GM21526 (cell line): Measurements from ENCODE around the gene HIPK2.
"Not testable (repeated sequence)": the region's sequence is repeated elsewhere in the genome, so short reads cannot be mapped to it uniquely, and the experiment has no call there.

ENCODE experiments used
- ATAC-seq: cut with Tn5 transposase; IDR thresholded peaks from one replicate; pipeline ENCODE4 v1.9.1; 2021; ENCODE audit warnings: moderate library complexity; ENCODE audit not compliant: unreplicated experiment, low FRiP score

The HIPK2 gene

DNA sequence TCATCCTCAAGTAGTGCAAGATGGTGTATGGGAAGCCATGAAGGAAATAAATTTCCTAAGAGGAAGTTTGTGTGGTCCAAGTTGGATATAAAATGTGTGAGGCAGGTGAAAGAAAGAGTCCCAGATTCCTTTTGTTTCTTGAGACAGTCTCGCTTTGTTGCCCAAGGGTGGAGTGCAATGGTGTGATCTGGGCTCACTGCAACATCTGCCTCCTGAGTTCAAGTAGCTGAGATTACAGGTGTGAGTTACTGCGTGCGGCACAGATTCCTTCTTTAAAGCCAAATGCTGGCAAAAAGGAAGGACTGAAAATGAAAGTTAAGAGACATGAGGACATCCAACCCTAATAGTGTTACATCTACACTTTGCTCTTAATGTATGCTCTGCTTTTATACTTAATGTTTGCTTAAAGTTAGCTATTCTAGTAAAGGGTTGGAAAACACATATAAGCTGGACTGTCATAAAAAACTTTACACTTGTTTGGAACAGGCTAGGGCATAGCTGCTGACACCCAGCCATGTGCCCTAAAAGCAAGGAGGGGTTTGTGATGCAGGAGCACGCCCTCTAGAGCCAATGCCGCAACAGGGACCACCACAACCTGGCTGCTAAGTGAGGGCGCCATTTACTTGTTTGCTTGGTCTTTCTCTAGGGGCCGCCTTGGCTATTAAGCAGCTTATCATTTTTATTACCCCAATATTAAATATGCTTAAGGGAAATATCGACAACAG is 219.8 kb downstream of the HIPK2 start:
- ATAC-seq = no peak

DNA sequence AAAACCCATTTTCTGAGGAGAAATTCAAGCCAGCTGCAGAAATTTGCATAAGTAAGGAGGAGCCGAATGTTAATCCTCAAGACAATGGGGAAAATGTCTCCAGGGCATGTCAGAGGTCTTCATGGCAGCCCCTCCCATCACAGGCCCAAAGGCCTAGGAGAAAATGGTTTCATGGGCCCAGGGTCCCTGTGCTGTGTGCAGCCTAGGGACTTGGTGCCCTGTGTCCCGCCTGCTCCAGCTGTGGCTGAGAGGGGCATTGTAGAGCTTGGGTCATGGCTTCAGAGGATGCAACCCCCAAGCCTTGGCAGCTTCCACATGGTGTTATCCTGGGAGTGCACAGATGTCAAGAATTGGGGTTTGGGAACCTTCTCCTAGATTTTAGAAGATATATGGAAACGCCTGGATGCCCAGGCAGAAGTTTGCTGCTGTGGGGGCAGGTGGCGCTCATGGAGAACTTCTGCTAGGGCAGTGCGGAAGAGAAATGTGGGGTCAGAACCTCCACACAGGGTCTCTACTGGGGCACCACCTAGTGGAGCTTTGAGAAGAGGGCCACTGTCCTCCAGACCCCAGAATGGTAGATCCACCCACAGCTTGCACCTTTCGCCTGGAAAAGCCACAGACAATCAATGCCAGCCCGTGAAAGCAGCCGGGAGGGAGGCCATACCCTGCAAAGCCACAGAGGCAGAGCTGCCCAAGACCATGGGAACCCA is 223.7 kb downstream of the HIPK2 start:
- not testable (repeated sequence) for ATAC-seq

DNA sequence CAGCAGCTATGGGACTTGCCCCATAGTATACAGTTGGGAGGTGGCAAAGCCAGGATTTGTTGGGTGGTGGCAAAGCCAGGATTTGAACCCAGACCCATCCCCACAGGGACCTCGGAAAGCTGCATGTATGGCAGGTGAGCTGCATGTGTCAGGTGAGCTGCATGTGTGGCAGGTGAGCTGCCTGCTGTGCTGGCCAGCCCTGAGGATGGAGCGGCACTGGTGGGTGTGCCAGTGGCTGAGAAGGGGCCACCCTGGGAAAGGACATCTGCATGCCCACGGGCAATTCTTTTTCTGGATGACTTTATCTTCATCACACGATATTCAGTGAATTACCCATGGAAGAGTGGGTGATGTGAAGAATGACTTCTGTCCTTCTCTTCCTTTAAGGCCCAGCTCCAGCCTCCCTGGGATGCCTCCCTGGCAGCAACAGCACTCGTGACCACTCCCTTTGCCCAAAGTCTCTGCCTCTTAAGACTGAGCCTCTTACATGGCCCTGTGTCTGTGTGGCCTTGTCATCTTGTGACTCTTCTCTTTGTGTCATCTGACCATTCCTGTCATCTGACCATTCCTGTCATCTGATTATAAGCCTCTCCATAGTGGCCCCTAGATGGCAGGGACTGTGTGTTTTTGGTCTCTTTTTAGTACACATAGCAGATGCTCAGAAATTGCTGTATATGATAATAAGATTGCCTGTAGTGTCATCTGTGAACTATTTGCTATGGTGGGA is 229.3 kb downstream of the HIPK2 start:
- ATAC-seq = no peak

DNA sequence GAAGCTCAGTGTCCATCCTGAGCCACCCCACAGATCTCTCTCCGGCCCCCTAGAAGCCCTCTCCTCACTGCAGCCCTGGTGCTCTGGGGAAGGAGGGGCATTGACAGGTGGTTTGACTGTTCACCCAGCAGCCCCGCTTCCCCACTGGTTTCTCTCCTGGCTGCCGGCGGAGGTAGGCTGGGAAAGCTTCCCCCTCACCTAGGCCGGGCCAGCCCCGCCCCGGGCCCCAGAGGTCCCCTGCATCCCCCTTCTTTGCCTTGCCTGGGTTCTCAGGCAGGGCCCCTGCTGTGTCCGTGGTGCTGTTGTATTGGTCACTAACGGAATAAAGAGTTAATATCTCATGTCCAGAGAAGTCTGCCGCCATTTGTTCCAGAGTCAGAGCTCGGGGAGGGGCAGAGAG is 233.2 kb downstream of the HIPK2 start:
- ATAC-seq = no peak

DNA sequence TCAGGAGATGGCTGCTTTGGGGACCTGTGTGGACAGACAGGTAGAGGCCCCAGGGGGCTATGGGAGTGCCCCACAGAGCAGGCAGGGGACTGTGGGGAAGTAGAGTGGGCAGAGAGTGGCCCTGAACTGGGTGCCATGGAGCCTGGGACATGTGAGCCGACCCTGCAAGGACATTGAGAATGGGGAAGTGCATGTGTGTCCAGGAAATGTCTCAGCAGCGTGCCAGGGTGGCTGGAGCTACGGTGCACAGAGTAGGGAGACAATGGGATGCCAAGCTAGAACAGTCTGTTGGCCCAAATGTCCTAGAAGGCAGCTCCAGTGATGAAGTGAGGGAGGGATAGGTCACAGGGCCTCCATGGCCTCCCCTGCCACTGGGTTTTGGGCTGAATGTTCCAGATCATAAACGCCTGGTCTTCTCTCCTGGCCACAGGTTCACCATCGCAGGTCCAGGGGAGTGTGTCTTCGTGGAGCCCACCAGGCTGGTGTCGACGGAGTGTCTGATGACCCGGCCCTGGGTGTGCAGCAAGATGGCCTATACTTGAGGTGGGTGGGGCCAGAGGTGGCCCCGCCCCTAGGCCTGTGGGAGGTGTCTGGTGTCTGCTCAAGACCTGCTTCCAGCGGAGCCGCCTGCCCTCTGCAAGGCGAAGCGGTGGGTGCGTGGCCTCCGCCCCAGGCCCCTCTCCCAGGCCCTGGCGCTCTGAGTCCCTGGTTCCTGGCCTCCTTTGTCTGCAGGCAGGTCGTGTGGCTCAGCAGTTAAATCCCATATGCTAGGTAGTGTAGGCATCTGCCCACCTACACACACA is 233.8 kb downstream of the HIPK2 start:
- ATAC-seq = no peak

DNA sequence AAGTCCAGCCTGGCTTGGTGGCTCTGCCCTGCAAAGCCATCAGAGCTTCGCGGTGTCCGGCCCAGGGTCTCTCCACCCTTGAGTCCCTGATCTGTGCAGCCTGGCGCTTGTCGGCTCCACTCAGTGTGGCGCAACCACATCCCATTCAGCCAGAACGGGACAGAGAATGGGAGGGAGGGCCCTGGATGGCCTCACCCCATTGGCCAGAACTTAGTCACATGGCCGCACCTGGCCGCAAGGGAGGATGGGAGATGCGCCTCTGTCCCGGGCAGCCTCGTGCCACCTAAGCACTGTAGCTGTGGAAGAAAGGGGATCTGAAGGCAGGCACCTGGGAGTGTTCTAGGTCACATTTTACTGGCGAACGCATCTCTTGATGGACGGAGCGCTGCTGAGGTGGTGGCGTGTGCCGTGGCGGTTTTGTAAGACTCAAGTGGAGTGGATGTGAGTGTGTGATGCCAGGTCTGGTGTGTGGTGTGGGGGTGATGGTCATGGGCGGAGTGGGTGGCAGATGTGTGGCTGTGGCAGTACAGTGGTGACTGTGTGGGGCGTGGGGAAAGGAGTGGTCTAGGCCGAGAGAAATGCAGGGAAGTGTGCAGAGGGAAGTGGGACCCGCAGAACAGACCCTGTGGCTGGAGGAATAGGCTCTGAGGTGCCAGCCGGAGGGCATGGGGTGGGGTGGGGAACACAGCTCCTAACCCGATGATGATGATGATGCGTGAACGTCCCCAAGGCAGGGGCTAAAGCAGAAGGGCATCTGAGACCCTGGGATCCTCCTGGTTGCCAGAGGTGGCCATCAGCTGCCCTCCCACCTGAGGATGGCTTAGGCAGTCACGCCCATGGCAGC is 235.3 kb downstream of the HIPK2 start:
- no peak for ATAC-seq

DNA sequence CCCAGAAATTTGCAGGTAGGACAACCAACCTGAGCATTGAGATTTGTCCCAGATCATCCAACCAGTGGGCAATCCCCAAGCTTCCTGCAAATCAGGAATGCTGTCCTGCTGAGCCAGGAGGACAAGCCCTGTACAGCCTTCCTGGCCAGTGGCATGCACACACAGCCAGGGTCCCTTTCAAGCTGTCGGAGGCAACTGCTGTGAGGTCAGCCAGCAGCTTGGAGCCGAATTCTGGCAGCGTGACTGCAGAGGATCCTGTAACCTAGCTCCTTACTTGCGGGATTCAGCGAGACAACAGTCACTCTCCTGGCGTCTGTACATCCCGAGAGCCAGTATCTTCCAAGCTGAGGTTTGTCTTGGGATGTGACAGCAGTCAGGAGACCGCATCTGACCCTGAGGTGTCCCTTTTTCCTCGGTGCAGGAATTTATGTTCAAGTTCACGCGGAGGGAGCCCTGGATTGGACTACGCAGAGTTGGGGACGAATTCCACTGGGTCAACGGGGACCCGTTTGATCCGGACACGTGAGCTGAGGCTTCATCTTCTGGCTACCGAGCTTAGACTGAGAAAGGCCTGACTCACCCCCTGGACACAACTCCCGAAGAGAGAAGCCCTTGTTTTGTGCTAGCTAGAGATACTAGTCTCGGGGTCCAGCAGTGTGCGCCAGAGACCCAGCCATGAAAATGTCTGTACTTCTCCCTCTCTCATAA is 236.0 kb downstream of the HIPK2 start:
- ATAC-seq = no peak

DNA sequence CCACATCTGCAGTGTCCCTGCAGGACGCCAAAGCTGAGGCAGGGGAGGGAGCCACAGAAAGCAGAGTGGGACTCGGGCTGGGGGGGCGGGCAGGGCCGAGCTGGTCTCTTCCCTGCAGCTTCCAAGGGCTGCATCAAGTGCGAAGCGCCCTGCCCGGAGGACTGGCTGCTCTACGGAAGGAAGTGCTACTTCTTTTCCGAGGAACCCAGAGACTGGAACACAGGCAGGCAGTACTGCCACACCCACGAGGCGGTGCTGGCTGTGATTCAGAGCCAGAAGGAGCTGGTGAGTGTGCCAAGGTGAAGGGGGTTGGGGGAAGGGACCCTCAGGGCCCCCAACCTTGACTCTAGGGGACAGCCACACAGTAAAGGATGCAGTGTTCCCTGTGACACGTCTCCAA is 237.6 kb downstream of the HIPK2 start:
- ATAC-seq = no peak

- no peak for ATAC-seq
Observed at GRCh38 chr7:139538881-139539635, 238.7 kb downstream of the HIPK2 start.

DNA sequence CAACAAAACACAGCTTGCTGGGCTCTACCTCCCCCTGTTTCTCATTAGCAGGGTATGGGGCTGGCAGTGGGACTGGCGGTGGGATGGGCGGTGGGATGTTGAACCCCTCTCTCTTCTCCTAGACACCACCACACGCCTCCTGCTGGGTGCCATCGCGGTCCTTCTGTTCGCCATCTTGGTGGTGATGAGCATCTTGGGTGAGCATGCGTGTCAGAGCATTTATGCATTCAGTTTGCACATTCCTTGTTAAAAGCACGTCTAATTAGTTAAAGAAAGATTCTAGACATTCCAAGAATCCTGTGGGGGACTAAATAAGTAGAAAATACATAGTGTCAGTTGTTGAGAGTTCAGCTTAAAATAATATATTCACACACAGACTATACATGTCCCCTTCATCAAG is 241.6 kb downstream of the HIPK2 start:
- no peak for ATAC-seq

DNA sequence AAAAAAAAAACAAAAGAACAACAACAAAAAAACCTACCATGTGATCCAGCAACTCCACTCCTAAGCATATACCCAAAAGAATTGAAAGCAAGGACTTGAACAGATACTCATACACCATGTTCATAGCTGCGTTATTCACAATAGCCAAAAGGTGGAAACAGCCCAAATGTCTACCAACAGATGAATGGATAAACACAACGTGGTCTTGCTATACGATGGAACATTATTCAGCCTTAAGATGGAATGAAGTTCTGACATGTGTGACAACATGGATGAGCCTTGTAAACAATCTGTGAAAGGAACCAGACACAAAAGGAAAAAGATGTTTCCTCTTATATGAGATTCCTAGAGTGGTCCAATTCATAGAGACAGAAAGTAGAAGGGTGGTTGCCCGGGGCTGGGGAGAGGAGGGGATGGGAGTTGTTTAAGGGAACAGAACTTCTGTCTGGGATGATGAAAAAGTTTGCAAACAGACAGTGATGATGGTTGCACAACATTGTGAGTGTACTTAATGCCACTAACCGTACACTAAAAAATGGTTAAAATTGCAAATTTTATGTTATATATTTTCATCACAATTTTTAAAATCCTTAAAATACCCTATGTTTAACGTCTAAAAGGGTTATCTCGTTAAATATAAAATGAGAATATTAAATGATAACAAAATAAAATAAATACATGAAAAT is 242.7 kb downstream of the HIPK2 start:
- no peak for ATAC-seq

DNA sequence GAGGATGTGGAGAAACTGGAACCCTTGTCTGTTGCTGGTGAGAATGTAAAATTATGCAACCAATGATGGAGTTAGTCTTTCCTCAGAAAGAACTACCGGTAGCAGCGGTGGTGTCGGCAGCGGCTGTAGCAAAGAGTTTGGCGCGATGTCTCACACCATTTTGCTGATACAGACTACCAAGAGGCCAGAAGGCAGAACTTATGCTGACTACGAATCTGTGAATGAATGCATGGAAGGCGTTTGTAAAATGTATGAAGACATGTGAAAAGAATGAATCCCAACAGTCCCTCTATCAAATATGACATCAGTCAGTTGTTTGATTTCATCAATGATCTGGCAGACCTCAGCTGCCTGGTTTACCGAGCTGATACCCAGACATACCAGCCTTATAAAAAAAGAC is 243.7 kb downstream of the HIPK2 start:
- no peak for ATAC-seq

GRCh38 chr7:139532636-139533155 is 245.1 kb downstream of the HIPK2 start:
- no peak for ATAC-seq

- no peak for ATAC-seq
Observed at GRCh38 chr7:139531094-139531493, 246.7 kb downstream of the HIPK2 start.

DNA sequence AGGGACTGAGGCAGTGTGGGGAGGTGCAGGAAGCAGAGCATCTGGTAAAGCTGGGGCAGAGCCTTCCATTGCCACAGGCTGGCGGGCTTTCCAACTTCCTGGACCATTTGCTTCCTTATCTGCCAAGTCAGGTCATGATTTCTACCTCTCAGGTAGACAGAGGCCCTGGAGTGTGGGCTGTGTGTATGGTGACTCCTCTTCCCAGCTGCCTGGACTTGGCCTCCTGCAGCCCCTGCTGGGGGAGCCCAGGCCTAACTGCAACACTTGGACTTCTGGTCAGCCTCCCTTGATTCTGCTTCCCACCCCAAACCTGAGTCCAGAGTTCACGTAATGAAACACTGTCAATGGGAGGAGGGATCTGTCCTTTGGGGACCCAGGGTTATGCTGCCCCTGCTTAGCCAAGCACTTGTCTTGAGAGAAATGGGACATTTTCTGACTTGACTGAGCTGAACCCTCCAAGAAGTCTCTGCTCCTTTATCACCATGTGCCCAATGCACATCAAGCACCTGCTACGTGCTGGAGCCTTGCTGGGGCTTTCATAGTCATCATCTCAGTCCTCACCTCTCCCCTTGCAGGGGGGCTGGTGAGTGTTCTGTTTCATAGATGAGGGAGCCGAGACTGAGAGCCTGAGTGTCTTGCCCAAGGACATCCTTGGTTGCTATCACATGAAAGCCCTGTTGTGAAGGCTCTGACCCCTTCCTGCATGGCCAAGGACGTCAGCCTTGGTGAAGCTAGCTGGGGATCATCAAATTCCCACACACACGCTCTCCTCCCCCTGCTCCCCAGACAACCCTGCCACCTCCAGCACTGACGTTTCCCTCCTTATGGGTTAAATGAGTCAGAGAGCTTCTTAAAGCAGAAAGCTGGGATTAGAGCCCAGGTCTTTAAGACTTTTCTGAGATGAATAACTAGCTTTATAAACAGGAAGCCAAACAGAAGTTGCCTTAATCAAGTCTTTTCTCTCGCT is 250.9 kb downstream of the HIPK2 start:
- ATAC-seq = no peak

GRCh38 chr7:139525750-139526149 is 252.0 kb downstream of the HIPK2 start:
- no peak for ATAC-seq

DNA sequence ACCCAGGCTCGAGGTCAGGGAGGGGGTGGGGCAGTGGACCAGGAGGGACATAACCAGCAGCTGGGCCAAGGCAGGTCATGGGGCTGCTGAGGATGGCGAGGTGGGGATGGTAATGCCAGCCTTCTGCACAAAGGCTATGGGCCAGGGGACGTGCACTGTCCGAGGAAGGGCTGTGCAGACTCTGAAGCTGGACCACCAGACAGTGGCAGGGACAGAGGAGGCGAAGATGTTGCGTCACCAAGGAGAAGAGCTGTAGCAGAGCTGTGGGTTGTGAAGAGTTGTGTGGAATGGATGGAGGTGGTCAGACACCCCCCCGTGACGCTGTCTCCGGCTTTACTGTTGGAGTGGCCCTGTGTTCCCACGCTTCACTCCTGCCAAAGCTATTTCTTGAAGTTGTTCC is 252.6 kb downstream of the HIPK2 start:
- no peak for ATAC-seq
